Measurements from ENCODE around the gene ERBB4. TPM values are rescaled to one million over a fixed set of nuclear protein-coding genes. Genes with fewer than 3 reads are reported as not detected.

ERBB4 gene
- total RNA-seq, 2 experiments from 2014 or later: not detected

GRCh38 chr2:212288308-212288707 is 250.3 kb downstream of the ERBB4 start:
- intact Hi-C loops (cut with DNase I, micrococcal nuclease): no loop called here

GRCh38 chr2:212284166-212284565 is 254.4 kb downstream of the ERBB4 start:
- ATAC-seq (ENCODE audit: poor library complexity) (no peak), DNase-seq (no peak)
- H3K36me3 ChIP-seq (ENCODE audit: insufficient read depth, low read length): no peaks in the 10 kb centered on the region
- no peak overlapping the region for H3K27ac ChIP-seq (ENCODE audit: low read depth in 1 of 2, low read length in 2 of 2)
- H3K4me3 Mint-ChIP-seq: no peak overlapping the region
- H3K27me3 ChIP-seq (ENCODE audit: control insufficient read depth in 1 of 2, insufficient read depth in 2 of 2, low read length in 2 of 2): no peaks in the 10 kb centered on the region
- no peaks in the 10 kb centered on the region for H3K36me3 Mint-ChIP-seq (ENCODE audit: low read depth)
- no peaks in the 10 kb centered on the region for H3K4me1 ChIP-seq (ENCODE audit: insufficient read depth, low read length)
- intact Hi-C loops (cut with DNase I, micrococcal nuclease): no loop called here
- no peak overlapping the region for H3K4me3 ChIP-seq (ENCODE audit: low read length)
- H3K27me3 Mint-ChIP-seq: no peaks in the 10 kb centered on the region
- no peaks in the 10 kb centered on the region for H3K4me1 Mint-ChIP-seq (ENCODE audit: low read depth)
- H3K27ac Mint-ChIP-seq: no peak overlapping the region
- H3K9me3 ChIP-seq (ENCODE audit: control insufficient read depth in 1 of 2, insufficient read depth in 1 of 2, low read length in 2 of 2): peaks cover 0 to 7% of the 10 kb centered on the region in 2 experiments
- H3K9me3 Mint-ChIP-seq: peaks cover 6% of the 10 kb centered on the region
- ChIA-PET POLR2A (no interaction called here), CTCF (no interaction called here)
- no peak for TF ChIP-seq CTCF (IDR thresholded peaks at IDR 0.05)

More at GRCh38 chr2:212288308-212288707, 250.3 kb downstream of the ERBB4 start:
- peaks cover 9% of the 10 kb centered on the region for H3K9me3 Mint-ChIP-seq
- H3K27ac Mint-ChIP-seq: no peak overlapping the region
- ATAC-seq (ENCODE audit: poor library complexity): no peak
- no peak for DNase-seq
- no peaks in the 10 kb centered on the region for H3K4me1 Mint-ChIP-seq (ENCODE audit: low read depth)
- TF ChIP-seq CTCF (IDR thresholded peaks at IDR 0.05): no peak
- Histone ChIP-seq H3K27me3 (ENCODE audit: control insufficient read depth in 1 of 2, insufficient read depth in 2 of 2, low read length in 2 of 2) (no peaks in the 10 kb centered on the region), H3K9me3 (ENCODE audit: control insufficient read depth in 1 of 2, insufficient read depth in 1 of 2, low read length in 2 of 2) (peaks cover 0 to 7% of the 10 kb centered on the region in 2 experiments), H3K4me1 (ENCODE audit: insufficient read depth, low read length) (no peaks in the 10 kb centered on the region), H3K36me3 (ENCODE audit: insufficient read depth, low read length) (no peaks in the 10 kb centered on the region), H3K27ac (ENCODE audit: low read depth in 1 of 2, low read length in 2 of 2) (no peak overlapping the region), H3K4me3 (ENCODE audit: low read length) (no peak overlapping the region)
- no peaks in the 10 kb centered on the region for H3K36me3 Mint-ChIP-seq (ENCODE audit: low read depth)
- H3K27me3 Mint-ChIP-seq: no peaks in the 10 kb centered on the region
- POLR2A ChIA-PET: no interaction called here
- CTCF ChIA-PET: no interaction called here
- no peak overlapping the region for H3K4me3 Mint-ChIP-seq

- ChIA-PET POLR2A (no interaction called here), CTCF (no interaction called here)
- ATAC-seq (ENCODE audit: poor library complexity) (no peak), DNase-seq (no peak)
- H3K27ac Mint-ChIP-seq: no peak overlapping the region
- no peaks in the 10 kb centered on the region for H3K27me3 Mint-ChIP-seq
- TF ChIP-seq CTCF (IDR thresholded peaks at IDR 0.05): no peak
- H3K36me3 Mint-ChIP-seq (ENCODE audit: low read depth): no peaks in the 10 kb centered on the region
- Histone ChIP-seq H3K27ac (ENCODE audit: low read depth in 1 of 2, low read length in 2 of 2) (no peak overlapping the region), H3K36me3 (ENCODE audit: insufficient read depth, low read length) (no peaks in the 10 kb centered on the region), H3K27me3 (ENCODE audit: control insufficient read depth in 1 of 2, insufficient read depth in 2 of 2, low read length in 2 of 2) (no peaks in the 10 kb centered on the region), H3K4me3 (ENCODE audit: low read length) (no peak overlapping the region), H3K4me1 (ENCODE audit: insufficient read depth, low read length) (no peaks in the 10 kb centered on the region), H3K9me3 (ENCODE audit: control insufficient read depth in 1 of 2, insufficient read depth in 1 of 2, low read length in 2 of 2) (peaks cover 0 to 4% of the 10 kb centered on the region in 2 experiments)
- intact Hi-C loops (cut with DNase I, micrococcal nuclease): no loop called here
- no peak overlapping the region for H3K4me3 Mint-ChIP-seq
- no peaks in the 10 kb centered on the region for H3K4me1 Mint-ChIP-seq (ENCODE audit: low read depth)
- H3K9me3 Mint-ChIP-seq: peaks cover 5% of the 10 kb centered on the region
These were observed 255.8 kb downstream of the ERBB4 start for GRCh38 chr2:212282671-212283261.

Measured in CD4-positive, alpha-beta T cell (primary cell).